ENCODE data around the gene NPB. TPM values are rescaled to one million over a fixed set of nuclear protein-coding genes. Genes with fewer than 3 reads are reported as not detected.
A peak's percentile ranks its signal among the peaks of the same experiment; 100 is the strongest.

NPB gene
- total and polyA plus RNA-seq, 4 donors: 0.15 to 0.92 (median 0.55) TPM

DNA sequence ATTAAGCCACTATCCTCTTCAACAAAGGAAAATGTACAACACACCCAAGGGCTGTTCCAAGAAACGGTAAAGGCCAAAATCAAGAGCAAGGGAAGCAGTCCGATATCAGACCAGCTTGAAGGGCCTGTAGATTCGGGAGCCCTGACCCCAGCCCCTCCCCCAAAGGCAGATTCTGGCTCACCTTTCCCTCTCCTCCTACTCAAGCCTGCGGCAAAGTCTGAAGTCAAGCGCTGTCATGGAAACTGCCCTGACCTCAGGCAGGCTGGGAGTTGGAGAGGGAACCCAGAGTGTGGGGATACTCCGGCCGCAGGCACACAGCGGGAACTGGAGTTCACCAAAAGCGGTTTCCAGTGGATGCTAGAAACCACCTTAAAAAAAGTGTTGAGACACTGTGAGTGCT, 12.4 kb upstream of the NPB start:
- H3K9me3 ChIP-seq (ENCODE audit: control insufficient read depth in 4 of 4, low read length in 3 of 4): no peaks in the 10 kb centered on the region
- no peak overlapping the region for H3K4me3 ChIP-seq (ENCODE audit: low read depth in 1 of 3, low read length in 3 of 3)
- no peaks in the 10 kb centered on the region for H3K27me3 ChIP-seq (ENCODE audit: control insufficient read depth in 4 of 4, insufficient read depth in 4 of 4, low read length in 3 of 4)
- peaks cover 12 to 43% (median 20%) of the 10 kb centered on the region in 4 donors for H3K36me3 ChIP-seq (ENCODE audit: control insufficient read depth in 4 of 4, insufficient read depth in 3 of 4, low read depth in 1 of 4, low read length in 3 of 4)
- peaks cover 6 to 24% (median 19%) of the 10 kb centered on the region in 4 donors for H3K4me1 ChIP-seq (ENCODE audit: control insufficient read depth in 4 of 4, insufficient read depth in 4 of 4, low read length in 3 of 4)
- no peak overlapping the region for H3K9ac ChIP-seq (ENCODE audit: low read depth in 1 of 2, low read length in 2 of 2)
- TF ChIP-seq NR2F2 (IDR thresholded peaks at IDR 0.05): no peak
- WGBS: 96% methylated on average over 9 of the region's 9 CpGs
- H3K27ac ChIP-seq (ENCODE audit: low read depth in 1 of 2, low read length in 2 of 2): no peak overlapping the region
- DNase-seq (ENCODE audit: low spot score): no peak

- peak overlapping the region; percentile 45 to 68 for H3K9ac ChIP-seq (ENCODE audit: low read depth in 1 of 2, low read length in 2 of 2)
- peak overlapping the region in 1 of 2 donors; percentile 25 for H3K27ac ChIP-seq (ENCODE audit: low read depth in 1 of 2, low read length in 2 of 2)
- peak overlapping the region; percentile 66 to 94 (median 91) for H3K4me3 ChIP-seq (ENCODE audit: low read depth in 1 of 3, low read length in 3 of 3)
- WGBS: 7% methylated on average over 69 of the region's 69 CpGs
- peaks cover 6 to 24% (median 19%) of the 10 kb centered on the region in 4 donors for H3K4me1 ChIP-seq (ENCODE audit: control insufficient read depth in 4 of 4, insufficient read depth in 4 of 4, low read length in 3 of 4)
- DNase-seq (ENCODE audit: low spot score): no peak
- TF ChIP-seq TAF1 (conservative IDR thresholded peaks at IDR 0.05) (no peak), GABPA (IDR thresholded peaks at IDR 0.05 in 1 of 2, conservative IDR thresholded peaks at IDR 0.05 in 1 of 2) (no peak), JUND (IDR thresholded peaks at IDR 0.05) (no peak)
- TF ChIP-seq, protein P1, sequence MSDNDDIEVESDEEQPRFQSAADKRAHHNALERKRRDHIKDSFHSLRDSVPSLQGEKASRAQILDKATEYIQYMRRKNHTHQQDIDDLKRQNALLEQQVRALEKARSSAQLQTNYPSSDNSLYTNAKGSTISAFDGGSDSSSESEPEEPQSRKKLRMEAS (IDR thresholded peaks at IDR 0.05): no peak
- no peaks in the 10 kb centered on the region for H3K27me3 ChIP-seq (ENCODE audit: control insufficient read depth in 4 of 4, insufficient read depth in 4 of 4, low read length in 3 of 4)
- H3K9me3 ChIP-seq (ENCODE audit: control insufficient read depth in 4 of 4, low read length in 3 of 4): no peaks in the 10 kb centered on the region
- H3K36me3 ChIP-seq (ENCODE audit: control insufficient read depth in 4 of 4, insufficient read depth in 3 of 4, low read depth in 1 of 4, low read length in 3 of 4): peaks cover 12 to 48% (median 18%) of the 10 kb centered on the region in 4 donors
These were observed 11.4 kb upstream of the NPB start for GRCh38 chr17:81890447-81891302.

GRCh38 chr17:81891303-81891552, 10.8 kb upstream of the NPB start:
- WGBS: under 1% methylated on average over 40 of the region's 40 CpGs

More at GRCh38 chr17:81891303-81891552, 10.8 kb upstream of the NPB start:
- TF ChIP-seq HNF4G (IDR thresholded peaks at IDR 0.05) (no peak), RXRA (IDR thresholded peaks at IDR 0.05) (no peak), RAD21 (IDR thresholded peaks at IDR 0.05) (no peak), NR2F2 (IDR thresholded peaks at IDR 0.05) (no peak), TAF1 (conservative IDR thresholded peaks at IDR 0.05) (no peak), SP1 (IDR thresholded peaks at IDR 0.05) (no peak), GABPA (IDR thresholded peaks at IDR 0.05 in 1 of 2, conservative IDR thresholded peaks at IDR 0.05 in 1 of 2) (no peak), FOXA2 (IDR thresholded peaks at IDR 0.05) (no peak), JUND (IDR thresholded peaks at IDR 0.05) (no peak)
- TF ChIP-seq, protein P1 (IDR thresholded peaks at IDR 0.05): no peak
- TF ChIP-seq, protein P2, sequence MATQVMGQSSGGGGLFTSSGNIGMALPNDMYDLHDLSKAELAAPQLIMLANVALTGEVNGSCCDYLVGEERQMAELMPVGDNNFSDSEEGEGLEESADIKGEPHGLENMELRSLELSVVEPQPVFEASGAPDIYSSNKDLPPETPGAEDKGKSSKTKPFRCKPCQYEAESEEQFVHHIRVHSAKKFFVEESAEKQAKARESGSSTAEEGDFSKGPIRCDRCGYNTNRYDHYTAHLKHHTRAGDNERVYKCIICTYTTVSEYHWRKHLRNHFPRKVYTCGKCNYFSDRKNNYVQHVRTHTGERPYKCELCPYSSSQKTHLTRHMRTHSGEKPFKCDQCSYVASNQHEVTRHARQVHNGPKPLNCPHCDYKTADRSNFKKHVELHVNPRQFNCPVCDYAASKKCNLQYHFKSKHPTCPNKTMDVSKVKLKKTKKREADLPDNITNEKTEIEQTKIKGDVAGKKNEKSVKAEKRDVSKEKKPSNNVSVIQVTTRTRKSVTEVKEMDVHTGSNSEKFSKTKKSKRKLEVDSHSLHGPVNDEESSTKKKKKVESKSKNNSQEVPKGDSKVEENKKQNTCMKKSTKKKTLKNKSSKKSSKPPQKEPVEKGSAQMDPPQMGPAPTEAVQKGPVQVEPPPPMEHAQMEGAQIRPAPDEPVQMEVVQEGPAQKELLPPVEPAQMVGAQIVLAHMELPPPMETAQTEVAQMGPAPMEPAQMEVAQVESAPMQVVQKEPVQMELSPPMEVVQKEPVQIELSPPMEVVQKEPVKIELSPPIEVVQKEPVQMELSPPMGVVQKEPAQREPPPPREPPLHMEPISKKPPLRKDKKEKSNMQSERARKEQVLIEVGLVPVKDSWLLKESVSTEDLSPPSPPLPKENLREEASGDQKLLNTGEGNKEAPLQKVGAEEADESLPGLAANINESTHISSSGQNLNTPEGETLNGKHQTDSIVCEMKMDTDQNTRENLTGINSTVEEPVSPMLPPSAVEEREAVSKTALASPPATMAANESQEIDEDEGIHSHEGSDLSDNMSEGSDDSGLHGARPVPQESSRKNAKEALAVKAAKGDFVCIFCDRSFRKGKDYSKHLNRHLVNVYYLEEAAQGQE (IDR thresholded peaks at IDR 0.05): no peak
- TF ChIP-seq, protein P3, sequence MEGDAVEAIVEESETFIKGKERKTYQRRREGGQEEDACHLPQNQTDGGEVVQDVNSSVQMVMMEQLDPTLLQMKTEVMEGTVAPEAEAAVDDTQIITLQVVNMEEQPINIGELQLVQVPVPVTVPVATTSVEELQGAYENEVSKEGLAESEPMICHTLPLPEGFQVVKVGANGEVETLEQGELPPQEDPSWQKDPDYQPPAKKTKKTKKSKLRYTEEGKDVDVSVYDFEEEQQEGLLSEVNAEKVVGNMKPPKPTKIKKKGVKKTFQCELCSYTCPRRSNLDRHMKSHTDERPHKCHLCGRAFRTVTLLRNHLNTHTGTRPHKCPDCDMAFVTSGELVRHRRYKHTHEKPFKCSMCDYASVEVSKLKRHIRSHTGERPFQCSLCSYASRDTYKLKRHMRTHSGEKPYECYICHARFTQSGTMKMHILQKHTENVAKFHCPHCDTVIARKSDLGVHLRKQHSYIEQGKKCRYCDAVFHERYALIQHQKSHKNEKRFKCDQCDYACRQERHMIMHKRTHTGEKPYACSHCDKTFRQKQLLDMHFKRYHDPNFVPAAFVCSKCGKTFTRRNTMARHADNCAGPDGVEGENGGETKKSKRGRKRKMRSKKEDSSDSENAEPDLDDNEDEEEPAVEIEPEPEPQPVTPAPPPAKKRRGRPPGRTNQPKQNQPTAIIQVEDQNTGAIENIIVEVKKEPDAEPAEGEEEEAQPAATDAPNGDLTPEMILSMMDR (IDR thresholded peaks at IDR 0.05; ENCODE audit: low read depth, low read length, missing input control): no peak
- TF ChIP-seq, protein P4, sequence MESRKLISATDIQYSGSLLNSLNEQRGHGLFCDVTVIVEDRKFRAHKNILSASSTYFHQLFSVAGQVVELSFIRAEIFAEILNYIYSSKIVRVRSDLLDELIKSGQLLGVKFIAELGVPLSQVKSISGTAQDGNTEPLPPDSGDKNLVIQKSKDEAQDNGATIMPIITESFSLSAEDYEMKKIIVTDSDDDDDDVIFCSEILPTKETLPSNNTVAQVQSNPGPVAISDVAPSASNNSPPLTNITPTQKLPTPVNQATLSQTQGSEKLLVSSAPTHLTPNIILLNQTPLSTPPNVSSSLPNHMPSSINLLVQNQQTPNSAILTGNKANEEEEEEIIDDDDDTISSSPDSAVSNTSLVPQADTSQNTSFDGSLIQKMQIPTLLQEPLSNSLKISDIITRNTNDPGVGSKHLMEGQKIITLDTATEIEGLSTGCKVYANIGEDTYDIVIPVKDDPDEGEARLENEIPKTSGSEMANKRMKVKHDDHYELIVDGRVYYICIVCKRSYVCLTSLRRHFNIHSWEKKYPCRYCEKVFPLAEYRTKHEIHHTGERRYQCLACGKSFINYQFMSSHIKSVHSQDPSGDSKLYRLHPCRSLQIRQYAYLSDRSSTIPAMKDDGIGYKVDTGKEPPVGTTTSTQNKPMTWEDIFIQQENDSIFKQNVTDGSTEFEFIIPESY (IDR thresholded peaks at IDR 0.05): no peak
- Histone ChIP-seq H3K4me1 (ENCODE audit: control insufficient read depth in 4 of 4, insufficient read depth in 4 of 4, low read length in 3 of 4) (peaks cover 6 to 24% (median 19%) of the 10 kb centered on the region in 4 donors), H3K36me3 (ENCODE audit: control insufficient read depth in 4 of 4, insufficient read depth in 3 of 4, low read depth in 1 of 4, low read length in 3 of 4) (peaks cover 12 to 42% (median 17%) of the 10 kb centered on the region in 4 donors), H3K27ac (ENCODE audit: low read depth in 1 of 2, low read length in 2 of 2) (peak overlapping the region in 1 of 2 donors; percentile 25), H3K27me3 (ENCODE audit: control insufficient read depth in 4 of 4, insufficient read depth in 4 of 4, low read length in 3 of 4) (no peaks in the 10 kb centered on the region), H3K9ac (ENCODE audit: low read depth in 1 of 2, low read length in 2 of 2) (no peak overlapping the region), H3K4me3 (ENCODE audit: low read depth in 1 of 3, low read length in 3 of 3) (peak overlapping the region; percentile 66 to 94 (median 91)), H3K9me3 (ENCODE audit: control insufficient read depth in 4 of 4, low read length in 3 of 4) (no peaks in the 10 kb centered on the region)
- DNase-seq (ENCODE audit: low spot score): no peak

All from liver (tissue), 9 donors.